Cardiac septum (tissue), 1 donor: Measurements from ENCODE around the gene PICALM. TPM values are rescaled to one million over a fixed set of nuclear protein-coding genes. Genes with fewer than 3 reads are reported as not detected.

Experiments
- DNase-seq: peaks from one replicate; pipeline ENCODE4 v3.0.0-alpha.2; 2020; ENCODE audit warnings: low spot score
- intact Hi-C: fragments of 100-400 bp; cut with DNase I; formaldehyde crosslinking; loops from one replicate; pipeline ENCODE4 v1.14.0; 2022
- total RNA-seq: library from RNA; stranded (reverse); fragmentation: NEBNext Ultra II Directional; extraction: Animal tissue kit (Norgen Biotek cat#: 25700); gene quantifications from one replicate; pipeline ENCODE4 v1.2.1, GENCODE V29; 2021
- donor health status: DM: no; HTN: no; CAD: no.

The PICALM gene
- total RNA-seq, 1 donor from 2014 or later: 213 TPM

- intact Hi-C loops: no loop called here
These were observed 154.5 kb downstream of the PICALM start for GRCh38 chr11:85914425-85914824.

GRCh38 chr11:85913513-85913912 lies 155.4 kb downstream of the PICALM start:
- intact Hi-C loops: no loop called here
- DNase-seq: no peak

More at GRCh38 chr11:85914425-85914824, 154.5 kb downstream of the PICALM start:
- no peak for DNase-seq

GRCh38 chr11:85912414-85912813 lies 156.5 kb downstream of the PICALM start:
- intact Hi-C loops: no loop called here
- no peak for DNase-seq

Other genes with a start within 250 kb of the PICALM start
- gene CCDC83, start 213.7 kb downstream of the PICALM start, total RNA-seq: not detected
- 12.0 TPM for gene EED, start 175.7 kb upstream of the PICALM start, total RNA-seq
- 37.4 TPM for gene HIKESHI, start 233.2 kb upstream of the PICALM start, total RNA-seq